Ascending aorta (tissue), 2 donors: ENCODE data around the gene LDLRAD2. TPM values are rescaled to one million over a fixed set of nuclear protein-coding genes. Genes with fewer than 3 reads are reported as not detected.

ENCODE experiments used
- DNase-seq, 2 donors: peaks; one replicate each; pipeline ENCODE4 v3.0.0-alpha.2; 2019; ENCODE audit warnings: low spot score in 2 of 2
- H3K27ac ChIP-seq, 2 donors: fragments of 200-600 bp; sonication (generic); one replicate each; pipeline ENCODE4 v1.5.1; 2016 to 2017; ENCODE audit warnings: mild to moderate bottlenecking in 1 of 2
- H3K27me3 ChIP-seq: fragments of 200-600 bp; sonication (generic); one replicate; pipeline ENCODE4 v1.5.1; 2017
- H3K36me3 ChIP-seq, 2 donors: fragments of 200-600 bp; sonication (generic); one replicate each; pipeline ENCODE4 v1.5.1; 2016
- H3K4me1 ChIP-seq, 2 donors: fragments of 200-600 bp; sonication (generic); one replicate each; pipeline ENCODE4 v1.5.1; 2016 to 2017; ENCODE audit warnings: mild to moderate bottlenecking in 1 of 2
- H3K4me3 ChIP-seq, 2 donors: fragments of 200-600 bp; sonication (generic); one replicate each; pipeline ENCODE4 v1.5.1; 2016 to 2017; ENCODE audit warnings: mild to moderate bottlenecking in 1 of 2
- H3K9me3 ChIP-seq, 2 donors: fragments of 200-600 bp; sonication (generic); one replicate each; pipeline ENCODE4 v1.5.1; 2016
- CTCF ChIP-seq, 3 experiments: fragments of 200-600 bp in 2 of 3; fragments of 450-650 bp in 1 of 3; sonication (generic) in 2 of 3; IDR thresholded peaks; one replicate each; pipeline ENCODE4 v1.5.1; 2016 to 2019; ENCODE audit warnings: antibody characterized with exemption in 3 of 3, mild to moderate bottlenecking in 1 of 3, moderate library complexity in 1 of 3
- intact Hi-C: fragments of 100-400 bp; cut with DNase I; formaldehyde crosslinking; loops from one replicate; pipeline ENCODE4 v1.15.1; 2023
- total RNA-seq: library from RNA; depleted of rRNA; stranded (reverse); fragments of >200 nt; gene quantifications from one replicate; pipeline ENCODE4 v1.1.0, GENCODE V29; 2016

The LDLRAD2 gene
- total RNA-seq, 1 donor from 2014 or later, result not detected

DNA sequence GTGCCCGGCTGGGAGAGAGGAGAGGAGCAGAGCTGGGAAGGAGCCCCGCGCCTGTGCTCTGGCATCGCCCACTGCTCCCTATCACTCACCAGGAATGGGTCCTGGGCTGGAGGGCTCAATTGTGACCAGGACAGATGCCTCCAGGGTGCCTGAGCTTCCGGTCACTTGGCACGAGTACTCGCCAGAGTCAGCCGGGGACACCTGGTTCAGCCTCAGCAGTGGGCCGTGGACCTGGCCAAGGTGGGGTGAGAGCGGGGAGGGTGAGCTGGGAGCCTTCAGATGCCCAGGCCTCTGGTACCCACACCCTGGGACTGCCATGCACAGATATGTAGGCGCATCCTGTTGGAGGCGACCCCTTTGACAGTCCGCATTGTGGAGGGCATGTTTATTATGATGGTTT is 31.1 kb downstream of the LDLRAD2 start:
- Histone ChIP-seq H3K36me3 (peaks cover 99 to 100% of the 10 kb centered on the region in 2 donors), H3K9me3 (no peaks in the 10 kb centered on the region), H3K4me3 (no peak overlapping the region), H3K4me1 (no peaks in the 10 kb centered on the region), H3K27ac (no peak overlapping the region), H3K27me3 (no peaks in the 10 kb centered on the region)
- no peak for DNase-seq
- TF ChIP-seq CTCF (IDR thresholded peaks at IDR 0.05), result no peak
- intact Hi-C loops, result no loop called here

DNA sequence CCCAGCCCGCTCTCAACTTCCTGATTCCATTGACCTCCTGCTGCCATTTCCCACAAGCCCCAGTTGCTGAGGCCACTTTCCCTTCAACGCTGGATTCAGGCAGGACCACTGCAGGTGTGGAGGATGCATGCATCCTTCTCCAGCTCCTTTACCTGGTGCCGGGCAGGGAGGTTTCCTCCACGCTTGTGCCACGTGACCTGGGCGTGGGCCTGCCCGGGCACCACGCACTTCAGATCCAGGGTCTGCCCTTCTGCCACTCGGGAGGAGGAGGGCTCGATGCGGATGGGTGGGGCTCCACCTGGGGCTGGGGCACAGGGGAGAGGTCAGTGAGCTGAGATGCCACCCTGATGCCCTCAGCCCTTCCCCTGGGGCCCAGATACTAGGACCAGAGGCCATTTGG is 31.9 kb downstream of the LDLRAD2 start:
- Histone ChIP-seq H3K27ac (no peak overlapping the region), H3K27me3 (no peaks in the 10 kb centered on the region), H3K36me3 (peaks cover 99 to 100% of the 10 kb centered on the region in 2 donors), H3K9me3 (no peaks in the 10 kb centered on the region), H3K4me3 (no peak overlapping the region), H3K4me1 (no peaks in the 10 kb centered on the region)
- intact Hi-C loops, result no loop called here
- DNase-seq, result no peak
- no peak for TF ChIP-seq CTCF (IDR thresholded peaks at IDR 0.05)

GRCh38 chr1:21845646-21846641 is 33.9 kb downstream of the LDLRAD2 start:
- no peak overlapping the region for H3K27ac ChIP-seq
- DNase-seq, result no peak
- H3K4me3 ChIP-seq, result no peak overlapping the region
- intact Hi-C loops, result no loop called here
- H3K36me3 ChIP-seq, result peaks cover 99 to 100% of the 10 kb centered on the region in 2 donors
- H3K27me3 ChIP-seq, result no peaks in the 10 kb centered on the region
- no peak for TF ChIP-seq CTCF (IDR thresholded peaks at IDR 0.05)
- H3K4me1 ChIP-seq, result no peaks in the 10 kb centered on the region
- H3K9me3 ChIP-seq, result no peaks in the 10 kb centered on the region

DNA sequence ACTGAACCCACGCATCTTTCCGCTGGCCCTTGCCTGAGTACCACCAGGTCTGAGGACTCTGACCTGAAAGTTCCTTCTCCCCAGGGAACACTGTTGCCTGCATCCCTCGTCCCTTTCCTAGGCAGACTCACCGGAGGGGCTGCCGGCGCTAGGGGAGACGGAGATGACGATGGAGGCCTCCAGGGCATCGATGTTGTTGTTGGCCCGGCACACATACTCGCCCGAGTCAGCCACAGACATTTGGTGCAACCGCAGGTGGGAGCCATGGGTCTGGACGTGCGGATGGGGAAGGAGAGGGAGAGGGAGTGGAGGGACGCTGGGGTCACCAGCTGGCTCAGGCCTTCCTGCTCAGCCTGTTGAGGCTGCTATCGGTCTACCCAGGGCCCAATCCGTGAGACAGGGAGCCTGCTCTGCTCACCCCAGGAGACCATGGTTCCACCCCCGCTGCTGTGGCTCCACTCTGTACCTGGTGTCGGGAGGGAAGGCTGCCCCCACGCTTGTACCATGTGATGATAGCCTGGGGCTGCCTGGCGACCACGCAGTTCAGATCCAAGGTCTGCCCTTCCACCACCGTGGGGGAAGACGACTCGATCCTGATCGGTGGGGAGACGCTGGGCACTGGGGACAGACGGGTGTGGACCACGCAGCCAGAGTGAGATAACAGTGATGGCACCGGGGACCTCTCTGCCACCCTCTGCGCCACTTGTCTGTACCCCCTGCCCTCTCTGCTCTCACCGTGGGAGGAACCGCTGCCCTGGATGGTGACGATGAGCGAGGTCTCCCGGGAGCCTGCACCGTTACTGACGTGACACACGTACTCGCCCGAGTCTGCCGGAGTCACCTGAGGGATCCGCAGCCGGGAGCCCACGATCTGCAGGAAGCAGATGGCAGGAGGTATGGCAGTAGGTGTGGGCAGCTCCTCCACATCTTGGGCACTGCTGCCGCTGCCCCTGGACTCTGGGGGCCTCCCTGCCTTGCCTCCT is 35.4 kb downstream of the LDLRAD2 start:
- intact Hi-C loops, result no loop called here
- no peak for DNase-seq
- Histone ChIP-seq H3K27ac (no peak overlapping the region), H3K4me1 (no peaks in the 10 kb centered on the region), H3K27me3 (no peaks in the 10 kb centered on the region), H3K9me3 (no peaks in the 10 kb centered on the region), H3K4me3 (no peak overlapping the region), H3K36me3 (peaks cover 99 to 100% of the 10 kb centered on the region in 2 donors)
- no peak for TF ChIP-seq CTCF (IDR thresholded peaks at IDR 0.05)

GRCh38 chr1:21848524-21849174 is 36.6 kb downstream of the LDLRAD2 start:
- intact Hi-C loops, result no loop called here
- no peak for TF ChIP-seq CTCF (IDR thresholded peaks at IDR 0.05)
- H3K4me3 ChIP-seq, result no peak overlapping the region
- no peaks in the 10 kb centered on the region for H3K9me3 ChIP-seq
- no peak for DNase-seq
- peak overlapping the region in 1 of 2 donors; percentile 27 for H3K27ac ChIP-seq
- no peaks in the 10 kb centered on the region for H3K27me3 ChIP-seq
- no peaks in the 10 kb centered on the region for H3K4me1 ChIP-seq
- peaks cover 100% of the 10 kb centered on the region in 2 donors for H3K36me3 ChIP-seq
